ENCODE measurements around the gene RDH5.
A peak's percentile ranks its signal among the peaks of the same experiment; 100 is the strongest.

RDH5 gene, protein sequence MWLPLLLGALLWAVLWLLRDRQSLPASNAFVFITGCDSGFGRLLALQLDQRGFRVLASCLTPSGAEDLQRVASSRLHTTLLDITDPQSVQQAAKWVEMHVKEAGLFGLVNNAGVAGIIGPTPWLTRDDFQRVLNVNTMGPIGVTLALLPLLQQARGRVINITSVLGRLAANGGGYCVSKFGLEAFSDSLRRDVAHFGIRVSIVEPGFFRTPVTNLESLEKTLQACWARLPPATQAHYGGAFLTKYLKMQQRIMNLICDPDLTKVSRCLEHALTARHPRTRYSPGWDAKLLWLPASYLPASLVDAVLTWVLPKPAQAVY

DNA sequence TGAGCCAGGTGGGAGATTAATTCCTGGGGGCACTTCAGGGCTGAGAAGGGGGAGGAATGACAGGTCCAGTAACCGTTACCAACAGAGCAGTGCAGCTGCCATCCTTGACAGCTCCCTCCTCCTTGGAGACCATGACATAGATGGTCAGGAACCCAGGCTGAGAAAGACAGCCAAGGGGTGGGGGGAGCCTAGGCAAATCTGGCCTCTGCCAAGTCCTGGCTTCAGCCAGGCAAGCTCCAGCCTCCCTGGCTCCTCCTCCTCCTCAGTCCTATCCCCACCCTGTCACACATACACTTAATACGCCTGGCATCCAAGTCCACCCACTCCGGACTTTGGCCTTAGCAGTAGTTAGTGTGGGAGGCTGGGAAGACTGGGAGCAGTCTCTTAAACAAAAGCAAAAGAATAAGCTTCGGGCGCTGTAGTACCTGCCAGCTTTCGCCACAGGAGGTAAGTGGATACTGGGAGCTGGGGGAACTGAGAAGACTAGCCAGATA is at the start of gene RDH5:
Gene RDH5, plus strand, starts transcription at position 323 of the 494 bp plus-strand sequence. CDS start 792 bp downstream, outside the sequence.
- no peak for DNase-seq

DNA sequence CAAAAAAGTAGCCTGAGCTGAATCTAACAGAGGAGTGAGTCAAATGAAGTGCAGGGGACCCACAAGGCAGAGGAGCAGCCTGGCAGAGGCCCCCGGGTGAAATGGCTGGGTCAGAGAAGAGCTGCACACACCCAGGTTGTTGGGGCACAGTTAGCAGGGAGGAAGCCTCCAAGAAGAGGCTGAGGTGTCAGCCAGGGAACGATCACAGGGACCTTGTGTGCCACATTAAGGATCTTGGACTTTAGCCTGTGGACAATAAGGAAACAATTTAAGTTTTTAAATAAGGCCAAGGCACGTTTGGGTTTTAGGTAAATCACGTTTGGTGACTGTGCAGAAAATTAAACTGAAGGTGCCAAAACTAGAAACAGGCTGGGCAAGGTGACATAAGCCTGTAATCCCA is 48.4 kb upstream of the RDH5 start:
- no peak for DNase-seq

- no peak for DNase-seq
These were observed 46.6 kb upstream of the RDH5 start for GRCh38 chr12:55673638-55674037.

GRCh38 chr12:55675666-55676065 is 44.5 kb upstream of the RDH5 start:
- no peak for DNase-seq

DNA sequence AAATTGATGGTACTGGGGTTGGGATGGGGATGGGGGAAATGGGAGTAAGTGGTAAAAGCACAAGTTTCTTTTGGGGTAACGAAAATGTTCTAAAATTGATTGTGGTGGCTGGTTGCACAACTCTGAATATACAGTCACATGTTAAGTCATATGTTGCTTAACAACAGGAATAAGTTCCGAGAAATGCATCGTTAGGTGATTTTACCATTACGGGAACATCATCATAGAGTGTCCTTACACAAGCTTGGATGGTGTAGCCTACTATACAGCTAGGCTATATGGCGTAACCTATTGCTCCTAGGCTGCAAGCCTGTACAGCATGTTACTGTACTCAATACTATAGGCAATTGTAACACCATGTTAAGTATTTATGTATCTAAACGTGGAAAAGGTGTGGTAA is 43.5 kb upstream of the RDH5 start:
- DNase-seq, result no peak

- DNase-seq, result no peak
These were observed 40.5 kb upstream of the RDH5 start for GRCh38 chr12:55679691-55680090.

DNA sequence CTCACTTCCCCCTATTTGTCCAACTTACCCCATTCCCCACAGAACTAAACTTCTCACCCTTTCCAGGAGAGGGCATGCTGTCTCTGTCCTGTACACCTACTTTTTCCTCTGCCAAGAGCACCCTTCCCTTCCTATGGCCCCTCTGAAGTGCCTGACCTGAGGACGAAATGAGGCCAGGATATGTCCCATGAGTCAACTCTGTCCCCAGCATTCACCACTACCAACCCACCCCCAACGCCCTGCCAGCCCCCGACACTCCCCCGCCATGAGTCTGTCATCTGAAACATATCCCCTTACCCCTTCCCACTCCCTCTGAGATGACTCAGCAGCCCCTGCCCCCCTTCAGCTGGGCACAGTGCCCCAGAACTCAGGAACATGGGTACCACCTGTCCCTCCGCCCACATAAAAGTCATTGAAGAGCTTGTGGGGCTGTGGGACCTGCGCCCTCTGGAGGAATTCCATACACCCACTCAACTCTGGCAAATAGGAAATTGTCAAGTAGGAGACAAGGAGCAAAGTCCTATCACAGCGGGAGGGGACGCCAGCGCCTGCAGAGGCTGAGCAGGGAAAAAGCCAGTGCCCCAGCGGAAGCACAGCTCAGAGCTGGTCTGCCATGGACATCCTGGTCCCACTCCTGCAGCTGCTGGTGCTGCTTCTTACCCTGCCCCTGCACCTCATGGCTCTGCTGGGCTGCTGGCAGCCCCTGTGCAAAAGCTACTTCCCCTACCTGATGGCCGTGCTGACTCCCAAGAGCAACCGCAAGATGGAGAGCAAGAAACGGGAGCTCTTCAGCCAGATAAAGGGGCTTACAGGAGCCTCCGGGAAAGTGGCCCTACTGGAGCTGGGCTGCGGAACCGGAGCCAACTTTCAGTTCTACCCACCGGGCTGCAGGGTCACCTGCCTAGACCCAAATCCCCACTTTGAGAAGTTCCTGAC is 38.8 kb upstream of the RDH5 start:
- peak; percentile 32 for DNase-seq

GRCh38 chr12:55682087-55682796 is 38.0 kb upstream of the RDH5 start:
- no peak for DNase-seq

DNA sequence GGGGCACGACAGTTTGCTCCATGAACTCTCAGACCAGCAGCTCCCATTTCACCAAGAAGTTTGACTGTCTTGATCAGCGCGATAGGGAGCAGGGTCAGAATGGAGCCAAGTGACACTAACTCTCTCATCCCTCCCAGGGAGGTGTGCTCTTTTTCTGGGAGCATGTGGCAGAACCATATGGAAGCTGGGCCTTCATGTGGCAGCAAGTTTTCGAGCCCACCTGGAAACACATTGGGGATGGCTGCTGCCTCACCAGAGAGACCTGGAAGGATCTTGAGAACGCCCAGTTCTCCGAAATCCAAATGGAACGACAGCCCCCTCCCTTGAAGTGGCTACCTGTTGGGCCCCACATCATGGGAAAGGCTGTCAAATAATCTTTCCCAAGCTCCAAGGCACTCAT is 36.5 kb upstream of the RDH5 start:
- no peak for DNase-seq

- no peak for DNase-seq
These were observed 35.3 kb upstream of the RDH5 start for GRCh38 chr12:55684761-55685370.

DNA sequence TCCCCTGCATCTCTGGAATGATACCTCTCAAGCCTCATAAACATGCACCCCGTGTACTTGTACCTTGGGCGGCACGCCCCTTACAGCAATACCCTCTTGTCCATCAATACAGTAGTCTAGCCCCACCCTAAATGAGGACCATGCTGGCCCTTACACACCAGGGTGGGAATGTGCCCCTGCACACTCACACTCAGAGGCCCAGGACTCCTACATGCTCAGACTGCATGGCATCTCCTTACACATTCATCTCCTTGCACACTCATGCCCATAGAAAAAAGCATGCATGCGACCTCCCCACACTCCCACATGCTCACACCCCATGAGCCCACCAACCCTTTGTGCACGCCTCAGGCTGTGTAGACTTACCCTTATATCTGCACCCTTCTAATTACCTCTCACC is 34.5 kb upstream of the RDH5 start:
- no peak for DNase-seq

GRCh38 chr12:55686366-55687010 is 33.7 kb upstream of the RDH5 start:
- no peak for DNase-seq

GRCh38 chr12:55687746-55688145 is 32.4 kb upstream of the RDH5 start:
- no peak for DNase-seq

DNA sequence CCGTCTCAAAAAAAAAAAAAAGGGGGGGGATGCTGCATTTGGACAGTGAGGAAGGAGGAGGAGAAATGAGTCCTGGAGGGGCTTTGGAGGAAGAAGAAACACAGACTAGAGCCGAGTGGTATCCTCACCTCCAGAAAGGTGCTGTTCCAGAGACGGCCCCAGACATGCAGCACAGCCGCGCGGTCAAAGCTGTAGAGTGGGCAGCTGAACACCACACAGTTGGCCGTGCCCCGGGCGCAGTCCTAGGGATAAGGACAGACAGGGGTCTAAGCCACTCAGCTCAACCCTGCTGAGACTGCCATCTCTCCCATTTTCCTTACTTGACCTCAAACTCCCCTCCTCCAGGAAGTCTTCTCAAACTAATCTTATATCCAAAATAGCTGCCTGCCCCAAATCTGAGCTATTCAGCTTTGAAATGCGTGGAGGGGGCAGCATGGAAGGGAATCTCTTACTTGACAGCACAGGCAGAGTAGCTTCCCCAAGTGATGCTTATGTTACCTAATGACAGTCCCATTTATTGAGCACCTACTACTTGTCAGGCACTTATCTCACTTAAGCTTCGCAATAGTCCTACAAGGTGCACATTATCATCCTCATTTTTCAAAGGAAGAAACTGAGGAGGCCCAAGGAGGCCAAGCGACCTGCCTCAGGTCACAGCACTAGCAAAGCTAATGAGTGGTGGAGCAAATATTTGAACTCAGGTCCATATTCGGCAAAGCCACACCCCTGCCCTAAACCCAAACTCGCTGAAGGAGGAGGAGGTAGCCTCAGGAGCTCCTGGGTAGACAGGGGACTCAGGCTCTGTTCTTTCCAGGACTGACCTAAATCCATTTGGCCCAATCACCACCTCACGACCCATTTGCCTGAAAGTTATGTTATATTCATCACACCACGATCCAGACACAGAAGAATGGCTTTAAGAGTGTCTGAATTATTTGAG is 31.2 kb upstream of the RDH5 start:
- DNase-seq, result no peak

DNA sequence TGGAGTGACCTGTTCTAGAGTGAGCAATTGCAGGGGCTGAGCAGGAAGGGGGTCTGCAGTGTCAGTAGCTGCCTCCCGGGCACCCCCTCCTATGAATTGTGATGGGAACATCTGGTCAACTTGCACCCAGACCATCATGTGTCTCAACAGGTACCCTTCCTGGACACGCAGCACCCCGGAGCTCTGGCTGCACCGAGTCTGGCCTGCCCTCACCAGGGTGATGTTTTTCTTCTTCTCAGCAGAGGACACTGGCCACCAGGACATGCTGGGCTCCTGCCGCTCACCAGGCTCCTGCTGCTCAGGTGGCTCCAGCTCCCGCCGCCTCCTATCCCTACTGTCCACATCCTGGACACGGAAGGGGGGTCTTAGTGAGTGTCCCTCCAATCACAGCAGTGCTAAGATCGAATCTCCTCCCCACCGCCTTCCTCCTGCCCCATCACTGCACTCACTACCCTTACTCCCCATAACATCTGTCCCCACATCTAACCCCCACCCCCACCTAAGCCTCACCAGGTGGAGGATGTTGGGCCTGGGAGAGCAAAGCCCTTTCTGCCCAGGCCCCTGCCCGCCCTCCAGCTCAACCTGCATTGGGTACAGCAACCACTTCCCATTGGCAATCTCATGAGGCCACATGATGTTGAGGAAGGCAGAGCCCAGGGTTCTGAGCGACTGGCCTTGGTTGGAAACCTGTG is 27.4 kb upstream of the RDH5 start:
- DNase-seq, result no peak

GRCh38 chr12:55693323-55694187 is 26.6 kb upstream of the RDH5 start:
- DNase-seq, result no peak

DNA sequence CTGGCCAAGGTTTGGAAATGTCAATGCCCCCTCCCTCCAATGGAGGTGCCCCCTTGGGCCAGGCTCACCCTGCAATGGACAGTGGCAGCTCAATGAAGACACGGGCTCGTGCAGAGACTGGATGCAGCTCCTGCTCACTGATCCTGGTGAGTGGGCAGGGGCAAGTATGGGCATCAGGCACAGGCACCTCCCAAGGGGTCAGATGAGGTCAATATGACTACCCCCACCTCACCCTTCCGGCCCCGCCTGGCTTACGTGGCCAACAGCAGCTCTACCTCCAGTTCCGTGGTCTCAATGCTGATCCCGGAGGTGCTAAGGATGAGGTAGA is 26.0 kb upstream of the RDH5 start:
- no peak for DNase-seq

DNA sequence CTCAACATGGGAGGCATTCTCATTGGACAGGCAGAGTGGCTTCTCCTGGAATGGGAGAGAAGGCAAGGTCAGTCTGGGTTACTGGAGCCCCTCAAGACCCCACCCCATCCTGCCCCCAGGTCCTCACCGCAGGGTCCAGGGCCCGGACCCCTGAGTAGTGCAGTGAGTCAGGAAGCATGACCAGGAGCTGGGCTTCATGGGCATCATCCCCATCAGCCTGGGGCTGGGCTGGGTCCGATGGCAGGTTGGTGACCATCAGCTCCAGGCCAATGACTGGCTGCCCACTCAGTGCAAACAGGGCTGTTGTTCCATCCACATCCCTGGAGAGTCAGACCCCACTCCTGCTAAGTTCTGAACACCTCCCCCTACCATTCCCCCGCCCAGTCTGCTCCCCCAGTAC is 25.5 kb upstream of the RDH5 start:
- DNase-seq, result no peak

- DNase-seq, result no peak
These were observed 24.8 kb upstream of the RDH5 start for GRCh38 chr12:55695349-55695748.

DNA sequence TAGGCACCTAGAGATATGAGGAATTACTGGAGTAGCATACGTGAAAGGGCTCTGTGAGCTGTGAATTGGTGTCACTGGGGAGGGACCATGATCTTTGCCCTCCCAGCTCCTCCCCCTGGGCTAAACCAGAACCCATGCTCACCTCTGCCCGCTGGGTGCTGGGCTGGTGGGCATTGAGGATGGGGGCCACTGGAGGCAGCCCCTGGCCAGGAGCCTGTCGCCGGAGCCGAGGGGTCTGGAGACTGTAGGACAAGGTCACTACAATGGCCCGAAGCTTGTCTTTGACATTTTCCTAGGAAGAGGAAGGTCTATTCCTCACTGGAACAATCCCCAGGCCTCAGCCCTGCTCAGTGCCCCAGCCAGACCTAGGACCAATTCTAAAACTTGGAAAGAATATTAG is 24.1 kb upstream of the RDH5 start:
- no peak for DNase-seq
